GM21717 (cell line): ENCODE measurements around the gene MYBPH.

Experiments used
- ATAC-seq: cut with Tn5 transposase; IDR thresholded peaks from one replicate; pipeline ENCODE4 v1.9.1; 2021; ENCODE audit warnings: mild to moderate bottlenecking, moderate library complexity; ENCODE audit not compliant: unreplicated experiment

MYBPH gene

DNA sequence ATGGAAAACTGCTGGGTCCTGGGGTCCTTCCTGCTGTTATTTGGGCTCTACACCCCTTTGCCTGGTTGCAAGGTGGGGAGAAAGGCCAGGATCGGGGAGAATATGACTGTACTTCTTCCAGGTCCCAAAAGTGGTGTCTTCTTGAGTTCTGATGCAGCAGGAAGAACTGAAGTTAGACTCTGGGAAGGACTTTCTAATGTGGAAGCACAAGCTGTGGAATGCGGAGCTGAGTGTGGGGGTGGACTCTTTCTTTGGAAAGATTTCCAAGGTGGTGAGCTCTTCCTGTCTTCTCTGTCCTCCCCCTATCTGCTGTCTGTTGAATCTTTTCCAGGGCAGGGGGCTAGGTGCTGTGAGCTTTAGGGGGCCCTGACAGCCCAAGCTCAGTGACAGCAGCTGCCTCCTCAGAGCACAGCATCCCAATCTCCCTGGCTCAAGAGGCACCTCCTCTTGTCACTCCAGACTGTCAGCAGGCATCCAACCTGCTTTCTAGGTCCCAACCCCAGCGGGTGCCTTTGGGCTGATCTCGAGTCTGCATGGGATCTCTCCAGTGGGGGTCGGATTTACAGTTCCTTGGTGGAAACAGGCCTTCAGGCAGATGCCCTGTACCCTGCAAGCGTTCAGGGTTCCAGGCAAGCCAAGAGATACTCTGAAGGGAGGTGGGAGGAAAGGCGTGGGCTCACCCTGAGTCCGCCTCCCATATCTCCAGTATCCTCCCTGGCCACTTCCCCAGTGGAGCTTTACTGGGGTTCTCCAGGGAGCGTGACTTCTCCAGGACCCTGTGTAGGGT, 24.9 kb downstream of the MYBPH start:
- ATAC-seq = no peak

DNA sequence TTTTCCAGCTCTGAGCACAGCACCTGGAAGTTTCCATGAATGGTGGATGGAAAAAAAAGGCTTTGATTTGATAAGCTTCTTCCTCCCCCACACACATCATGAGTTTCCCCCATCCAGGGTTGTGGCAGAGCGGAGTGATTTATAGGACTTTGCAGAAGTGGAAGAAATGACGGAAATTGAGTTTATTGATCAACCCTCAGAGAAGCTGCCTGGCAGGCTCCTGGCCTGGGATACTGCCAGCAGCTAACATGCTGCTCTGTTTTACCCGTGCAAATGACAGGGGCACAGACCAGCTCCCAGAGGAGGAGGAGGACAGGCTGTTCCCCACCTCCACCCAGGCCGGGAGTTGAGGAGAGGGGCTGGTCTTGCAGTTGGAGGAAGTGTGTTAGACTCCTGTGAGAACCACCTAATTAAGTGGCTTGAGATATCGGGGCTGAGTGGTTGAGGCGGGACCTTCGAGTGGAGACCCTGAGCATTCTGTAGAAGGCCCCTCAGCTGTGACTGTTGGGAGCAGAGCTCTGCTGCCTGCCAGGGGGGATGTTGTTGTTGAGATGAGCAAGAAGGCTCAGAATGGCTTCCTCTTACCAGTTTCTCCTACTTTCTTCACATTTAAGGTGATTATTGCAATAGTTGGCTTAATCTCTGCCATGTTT, 26.3 kb downstream of the MYBPH start:
- ATAC-seq = no peak

DNA sequence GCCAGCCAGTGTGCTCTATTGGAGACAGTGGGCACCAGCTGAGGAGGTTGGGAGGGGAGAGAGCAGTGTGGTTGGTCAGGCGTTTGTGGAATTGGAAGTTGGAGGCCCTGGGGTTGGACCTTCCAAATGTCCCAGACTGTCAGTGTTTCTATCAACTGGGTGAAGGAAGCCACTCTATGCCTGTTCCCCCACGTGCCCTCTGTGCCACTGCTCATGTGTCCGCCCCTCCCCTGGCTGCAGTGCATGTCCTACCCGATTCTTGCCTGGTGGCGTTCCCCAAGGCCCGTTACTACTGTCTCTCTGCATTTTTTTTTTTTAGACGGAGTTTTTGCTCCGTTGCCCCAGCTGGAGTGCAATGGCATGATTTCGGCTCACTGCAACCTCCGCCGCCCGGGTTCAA, 27.0 kb downstream of the MYBPH start:
- ATAC-seq = no peak

DNA sequence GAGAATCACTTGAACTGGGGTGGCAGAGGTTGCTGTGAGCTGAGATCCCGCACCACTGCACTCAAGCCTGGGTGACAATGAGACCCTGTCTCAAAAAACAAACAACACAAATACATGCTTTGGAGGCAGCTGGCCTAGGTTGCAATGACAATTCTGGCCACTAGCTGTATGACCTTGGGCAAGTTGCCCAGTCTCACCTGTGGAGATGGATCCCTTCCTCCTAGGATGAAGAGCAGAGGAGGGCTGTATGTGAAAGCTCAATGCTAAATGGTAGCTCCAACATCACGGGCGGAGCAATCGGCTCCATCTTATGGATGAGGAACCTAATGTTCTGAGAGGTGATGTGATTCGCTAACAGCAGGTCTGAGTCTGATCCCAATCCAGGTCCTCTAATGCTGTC, 27.5 kb downstream of the MYBPH start:
- ATAC-seq = no peak

GRCh38 chr1:203147376-203147775, 28.2 kb downstream of the MYBPH start:
- ATAC-seq = no peak

- ATAC-seq = no peak
Measured at GRCh38 chr1:203146537-203146936, 29.1 kb downstream of the MYBPH start.

- no peak for ATAC-seq
Measured at GRCh38 chr1:203146042-203146369, 29.6 kb downstream of the MYBPH start.

DNA sequence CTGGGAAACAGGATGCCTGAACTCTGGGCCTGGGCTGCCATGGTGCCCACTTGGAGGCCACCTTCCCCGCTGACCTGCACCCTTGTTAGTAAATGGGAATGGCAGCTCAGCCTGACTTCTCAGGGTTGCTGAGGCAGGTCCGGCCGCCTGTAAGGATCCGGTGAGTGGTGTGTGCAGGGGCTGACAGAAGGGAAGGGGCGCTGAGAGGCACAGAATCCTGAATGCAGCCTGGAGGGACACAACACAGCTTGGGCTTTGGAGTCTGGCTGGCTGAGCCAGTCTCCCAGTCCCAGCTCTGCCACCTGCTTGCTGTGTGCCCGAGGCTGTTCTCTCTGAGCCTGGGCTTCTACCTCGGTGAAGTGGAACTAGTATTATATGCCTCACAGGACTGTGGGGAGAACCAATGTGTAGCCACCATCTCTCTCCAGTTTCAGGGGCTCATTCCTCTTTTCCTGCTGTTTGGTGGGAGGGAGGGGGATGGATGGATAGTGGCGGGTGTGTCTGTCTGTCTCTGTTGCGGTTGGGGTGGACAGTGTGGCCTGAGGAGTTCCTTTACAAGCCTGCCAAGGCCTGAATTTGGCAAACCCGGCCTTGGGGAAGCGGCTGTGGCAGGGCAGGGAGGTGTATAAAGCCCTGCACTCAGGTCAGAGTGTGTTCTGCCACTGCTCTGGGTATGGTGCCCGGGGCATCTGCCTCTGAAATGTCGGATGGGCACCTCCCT, 30.1 kb downstream of the MYBPH start:
- no peak for ATAC-seq

DNA sequence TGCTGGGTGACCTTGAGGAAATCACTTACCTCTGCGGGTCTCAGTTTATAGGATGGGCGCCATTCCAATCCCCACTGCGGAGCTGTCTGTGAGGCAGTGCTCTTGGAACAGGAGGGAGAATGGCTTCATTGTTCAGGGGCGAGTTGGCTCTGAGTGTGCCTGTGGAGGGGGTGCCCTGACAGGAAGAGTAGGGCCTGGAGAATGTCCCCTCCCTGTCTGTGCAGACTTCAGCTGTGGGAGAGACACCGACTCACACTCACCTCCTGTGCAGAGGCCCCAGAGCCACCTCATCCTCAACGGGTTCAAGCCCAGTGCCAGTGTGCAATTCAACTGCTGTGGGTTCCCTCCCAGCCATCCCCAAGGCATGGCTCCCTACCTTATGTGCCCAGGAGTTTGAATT, 31.0 kb downstream of the MYBPH start:
- ATAC-seq = no peak

DNA sequence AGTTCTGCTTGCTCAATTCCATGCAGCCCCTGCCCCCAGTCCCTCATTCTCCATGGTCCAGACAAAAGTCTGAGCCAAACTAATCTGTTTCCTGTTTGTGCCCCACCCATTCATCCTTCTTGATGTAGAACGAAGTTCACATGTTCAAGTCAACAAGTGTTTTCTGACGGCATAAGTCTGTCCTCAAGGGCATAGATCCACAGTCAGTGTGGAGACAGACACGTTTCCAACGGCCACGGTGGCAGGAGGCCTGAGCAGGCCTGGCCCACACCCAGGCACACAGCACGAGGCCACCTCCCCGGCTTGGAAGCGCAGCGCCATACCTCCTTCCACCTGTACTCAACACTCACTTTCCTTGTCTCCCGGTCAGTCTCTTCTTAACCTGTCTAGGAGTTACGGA, 32.0 kb downstream of the MYBPH start:
- no peak for ATAC-seq

DNA sequence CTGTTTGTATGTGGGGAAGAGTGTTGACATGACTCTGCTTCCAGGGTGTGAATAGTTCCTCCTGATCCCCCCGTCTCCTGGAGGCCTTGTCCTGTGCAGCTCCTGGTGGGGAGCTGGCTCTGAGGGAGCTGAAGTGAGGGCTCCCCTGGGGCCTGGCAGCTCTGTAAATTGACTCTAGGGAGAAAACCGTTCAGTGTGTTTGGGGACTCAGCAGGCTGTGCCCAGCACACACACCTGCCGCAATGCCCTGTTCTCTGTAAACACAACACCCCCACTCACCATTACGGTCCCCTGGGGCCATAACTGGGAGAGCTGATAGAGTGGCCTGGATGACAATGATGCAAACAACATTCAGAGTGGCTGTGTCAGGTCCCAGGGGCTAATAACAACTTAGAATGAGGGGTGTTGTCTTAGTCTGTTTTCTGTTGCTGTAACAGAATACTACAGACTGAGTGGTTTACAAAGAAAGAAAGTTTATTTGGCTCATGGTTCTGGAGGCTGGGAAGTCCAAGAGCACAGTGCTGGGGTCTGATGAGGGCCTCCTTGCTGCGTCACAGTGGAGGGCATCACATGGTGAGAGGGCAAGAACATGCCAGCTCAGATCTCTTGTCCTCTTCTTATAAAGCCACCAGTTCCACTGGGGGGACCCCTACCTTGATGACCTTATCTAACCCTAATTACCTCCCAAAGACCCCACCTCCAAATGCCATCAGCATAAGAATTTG, 32.8 kb downstream of the MYBPH start:
- no peak for ATAC-seq

GRCh38 chr1:203142124-203142523, 33.5 kb downstream of the MYBPH start:
- no peak for ATAC-seq

GRCh38 chr1:203140743-203141520, 34.7 kb downstream of the MYBPH start:
- ATAC-seq = no peak

- ATAC-seq = no peak
Measured at GRCh38 chr1:203139976-203140475, 35.6 kb downstream of the MYBPH start.

DNA sequence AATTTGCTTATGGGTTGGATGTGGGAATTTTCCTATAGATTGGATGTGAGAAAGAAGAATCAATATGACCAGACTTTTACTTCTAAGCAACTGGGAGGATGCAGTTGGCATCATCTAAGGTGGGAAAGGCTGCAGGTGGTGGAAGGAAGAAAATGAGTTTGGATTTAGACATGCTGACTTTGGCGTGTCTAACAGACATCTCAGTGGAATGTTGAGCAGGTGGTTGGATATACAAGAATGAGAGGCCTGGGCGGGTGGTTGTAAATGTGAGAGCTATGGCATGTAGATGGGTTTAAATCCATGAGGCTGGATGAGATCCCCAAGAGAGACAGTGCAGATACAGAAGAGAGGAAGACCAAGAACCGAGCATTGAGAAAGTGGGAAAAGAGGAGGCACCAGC, 37.6 kb downstream of the MYBPH start:
- ATAC-seq = no peak

- no peak for ATAC-seq
Measured at GRCh38 chr1:203137324-203137723, 38.3 kb downstream of the MYBPH start.

DNA sequence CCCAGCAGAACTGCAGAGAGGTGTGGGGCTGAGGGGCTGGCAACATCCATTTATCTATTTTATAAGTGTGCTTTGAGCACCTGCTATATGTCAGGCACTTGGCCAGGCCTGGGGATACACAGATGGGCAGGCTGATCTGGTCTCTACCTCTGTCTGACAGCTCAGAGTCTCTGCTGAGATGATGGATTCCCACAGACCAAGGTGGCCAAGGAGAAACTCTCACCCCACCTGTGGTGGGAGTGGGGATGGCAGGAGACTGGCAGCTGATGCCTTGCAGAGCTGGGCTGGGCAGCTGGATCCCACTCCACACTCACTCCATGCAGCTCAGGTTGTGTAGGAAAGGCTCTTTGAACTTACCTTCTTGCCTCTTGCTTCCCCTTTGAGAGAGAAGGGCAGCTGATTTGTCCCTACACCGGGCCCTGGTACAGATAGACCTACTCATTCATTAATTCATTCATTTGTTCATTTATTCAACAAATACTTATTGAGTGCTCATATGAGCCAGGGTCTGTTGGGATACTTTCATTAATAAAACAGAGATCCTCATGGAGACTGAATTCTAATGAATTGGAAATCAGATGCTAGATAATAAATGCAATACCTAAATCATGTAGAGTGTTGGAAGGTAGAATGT, 39.1 kb downstream of the MYBPH start:
- no peak for ATAC-seq

DNA sequence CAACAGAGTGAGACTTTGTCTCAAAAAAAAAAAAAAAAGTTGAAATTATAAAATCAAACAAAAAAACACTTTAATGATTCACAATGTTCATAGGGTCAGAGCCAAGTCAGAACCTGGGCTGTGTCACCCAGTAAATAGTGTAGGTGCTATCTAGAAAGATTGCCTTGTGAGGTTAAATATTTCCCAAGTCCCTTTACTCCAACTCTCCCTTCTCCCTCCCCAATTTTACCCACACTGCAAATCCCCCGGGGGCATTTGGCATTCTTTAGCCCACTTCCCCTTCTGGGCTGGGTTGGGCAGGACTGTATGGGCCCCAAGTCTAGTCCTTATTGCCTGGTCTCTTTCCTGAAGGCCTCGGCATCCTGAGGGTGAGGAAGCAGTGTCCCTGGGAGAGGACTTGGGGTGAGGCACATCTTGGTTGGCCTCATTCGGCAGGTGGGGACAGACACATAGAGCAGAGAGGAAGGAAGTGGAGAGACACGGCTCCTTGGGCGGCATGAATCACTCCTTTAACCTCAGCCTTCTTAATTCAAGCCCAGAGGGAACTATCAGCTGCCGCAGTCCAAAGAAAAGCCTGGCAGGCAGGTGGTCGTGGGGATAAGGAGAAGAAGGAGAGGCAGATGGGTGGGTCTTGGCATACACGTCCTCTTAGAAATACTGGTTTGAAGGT, 39.9 kb downstream of the MYBPH start:
- ATAC-seq = no peak

- no peak for ATAC-seq
Measured at GRCh38 chr1:203133970-203134725, 41.5 kb downstream of the MYBPH start.
